GM12878 (cell line): ENCODE measurements around the gene ZNF486. TPM values are rescaled to one million over a fixed set of nuclear protein-coding genes. Genes with fewer than 3 reads are reported as not detected.
A peak's percentile ranks its signal among the peaks of the same experiment; 100 is the strongest.
"Not testable (repeated sequence)": the region's sequence is repeated elsewhere in the genome, so short reads cannot be mapped to it uniquely, and the experiment has no call there.

Experiments used
- ATAC-seq: fragments of 200-7000 bp; cut with Tn5 transposase; 3 replicates; pipeline ENCODE4 v1.9.1; 2020; ENCODE audit warnings: mild to moderate bottlenecking, moderate library complexity
- BruUV-seq: library from RNA; stranded (reverse); fragments of 400-500 nt; replicated peaks from 2 replicates; lab custom pipeline; 2021; lab: Mats Ljungman, UMichigan
- CTCF ChIA-PET: fragments of 300-600 bp; sonication (Branson Sonifier 250); formaldehyde crosslinking; extraction: SDS; loops from one replicate; lab custom pipeline; 2021; ENCODE audit warnings: inconsistent platforms; lab: Yijun Ruan, JAX
- POLR2A ChIA-PET: fragments of 350-600 bp; formaldehyde crosslinking; extraction: SDS; loops from one replicate; lab custom pipeline; 2021; ENCODE audit warnings: inconsistent platforms; lab: Charles Lee
- RAD21 ChIA-PET: fragments of 300-600 bp; sonication (Branson Sonifier 250); formaldehyde crosslinking; loops from one replicate; lab custom pipeline; 2023; ENCODE audit warnings: antibody characterized with exemption; ENCODE audit not compliant: unreplicated experiment; lab: Charles Lee
- SMC1A ChIA-PET: fragments of 300-600 bp; sonication (Branson Sonifier 250); formaldehyde crosslinking; loops from one replicate; lab custom pipeline; 2023; ENCODE audit not compliant: unreplicated experiment, uncharacterized antibody; lab: Charles Lee
- DNase-seq: peaks from one replicate; pipeline ENCODE4 v3.0.0-alpha.2; 2011; ENCODE audit warnings: low read depth, low spot score
- FAIRE-seq: peaks from 3 replicates; lab custom pipeline; 2011; peaks lifted over from hg19 to GRCh38; lab: Jason Lieb, UNC
- H2AFZ ChIP-seq: 2 replicates; pipeline ENCODE4 v1.6.0; 2011; ENCODE audit warnings: low read depth, low read length, control low read depth; ENCODE audit not compliant: control insufficient read depth
- H3K27ac ChIP-seq: 2 replicates; pipeline ENCODE4 v1.5.1; 2011; ENCODE audit warnings: control low read depth; ENCODE audit not compliant: control insufficient read depth, insufficient read depth
- H3K27me3 ChIP-seq, 2 experiments: replicated peaks in 1 of 2; 2 replicates each; pipeline versions ENCODE4 v1.6.0 to v1.6.1; 2011; ENCODE audit warnings: low read length in 1 of 2; ENCODE audit not compliant: control insufficient read depth in 2 of 2, insufficient read depth in 2 of 2
- H3K36me3 ChIP-seq, 2 experiments: 2 replicates each; pipeline ENCODE4 v1.5.1; 2011; ENCODE audit warnings: low read length in 1 of 2; ENCODE audit not compliant: control insufficient read depth in 2 of 2, insufficient read depth in 2 of 2
- H3K4me1 ChIP-seq: 2 replicates; pipeline ENCODE4 v1.6.1; 2011; ENCODE audit warnings: mild to moderate bottlenecking, low read length, moderate library complexity, mixed read lengths; ENCODE audit not compliant: control insufficient read depth, insufficient read depth
- H3K4me2 ChIP-seq: 2 replicates; pipeline ENCODE4 v1.6.0; 2011; ENCODE audit warnings: control low read depth; ENCODE audit not compliant: control insufficient read depth, insufficient read depth
- H3K4me3 ChIP-seq: fragments of 200-600 bp; sonication (generic); 2 replicates; pipeline ENCODE4 v1.5.1; 2016
- H3K79me2 ChIP-seq: 2 replicates; pipeline ENCODE4 v1.6.0; 2011; ENCODE audit warnings: low read length; ENCODE audit not compliant: control insufficient read depth, insufficient read depth
- H3K9ac ChIP-seq: 2 replicates; pipeline ENCODE4 v1.8.0; 2011; ENCODE audit warnings: low read length, control low read depth, mixed read lengths; ENCODE audit not compliant: control insufficient read depth, insufficient read depth
- H3K9me3 ChIP-seq: replicated peaks from 3 replicates; pipeline ENCODE4 v1.5.1; 2011; ENCODE audit warnings: mild to moderate bottlenecking, low read length; ENCODE audit not compliant: control insufficient read depth, insufficient read depth
- H4K20me1 ChIP-seq: 2 replicates; pipeline ENCODE4 v1.6.0; 2011; ENCODE audit not compliant: control insufficient read depth, insufficient read depth
- SMC3 ChIP-seq: IDR thresholded peaks from 2 replicates; pipeline ENCODE4 v1.6.1; 2011; ENCODE audit warnings: low read length, improper control_type of control experiment, borderline replicate concordance
- ZNF274 ChIP-seq: IDR thresholded peaks from one replicate; pipeline ENCODE4 v1.8.0; 2011; ENCODE audit not compliant: insufficient read length, insufficient read depth
- WGBS: methylation state at CpG from one replicate; pipeline ENCODE4 v1.1.6; 2016; ENCODE audit warnings: low lambda C conversion rate; ENCODE audit not compliant: insufficient replicate concordance, insufficient coverage; ENCODE audit errors: missing lambda C conversion rate; 5-methylcytosine and 5-hydroxymethylcytosine counted together
- in situ Hi-C: fragments of 300-500 bp; cut with MboI; formaldehyde crosslinking; loops from 9 replicates; pipeline ENCODE4 v1.14.3; 2018; ENCODE audit warnings: mixed read lengths
- intact Hi-C: fragments of 100-400 bp; cut with micrococcal nuclease; formaldehyde crosslinking; loops from one replicate; pipeline ENCODE4 v1.14.2; 2022; ENCODE audit not compliant: unreplicated experiment
- polyA plus RNA-seq, 11 experiments: library from polyadenylated mRNA; depleted of rRNA in 4 of 11; unstranded in 6 of 11; stranded (reverse) in 5 of 11; fragments of >200 nt; fragmentation: Nextera tagmentation in 4 of 11; fragmentation: Illumina TruSeq in 1 of 11; extraction: Ambion mirVana in 4 of 11; extraction: Trizol in 1 of 11; gene quantifications; 1 replicate in 1 of 11; 2 replicates in 10 of 11; pipeline versions ENCODE4 v1.2.1 to v1.2.3, GENCODE V29; 2011 to 2016; ENCODE audit warnings: inconsistent platforms in 2 of 11, missing spikeins in 2 of 11, low read depth in 1 of 11
- total RNA-seq, 4 experiments: library from RNA; depleted of rRNA in 3 of 4; stranded (reverse); fragments of >200 nt in 3 of 4; fragmentation: Illumina TruSeq in 1 of 4; extraction: Trizol in 1 of 4; gene quantifications; 2 replicates each; pipeline versions ENCODE4 v1.2.1 to v1.2.3, GENCODE V29; 2013 to 2021

ZNF486 gene
- total and polyA plus RNA-seq, 10 of the 15 experiments (the other 5 are each of a cell fraction or from before 2014, with no cell fraction given): 0.02 to 1.0 (median 0.09) TPM; not detected in 1

DNA sequence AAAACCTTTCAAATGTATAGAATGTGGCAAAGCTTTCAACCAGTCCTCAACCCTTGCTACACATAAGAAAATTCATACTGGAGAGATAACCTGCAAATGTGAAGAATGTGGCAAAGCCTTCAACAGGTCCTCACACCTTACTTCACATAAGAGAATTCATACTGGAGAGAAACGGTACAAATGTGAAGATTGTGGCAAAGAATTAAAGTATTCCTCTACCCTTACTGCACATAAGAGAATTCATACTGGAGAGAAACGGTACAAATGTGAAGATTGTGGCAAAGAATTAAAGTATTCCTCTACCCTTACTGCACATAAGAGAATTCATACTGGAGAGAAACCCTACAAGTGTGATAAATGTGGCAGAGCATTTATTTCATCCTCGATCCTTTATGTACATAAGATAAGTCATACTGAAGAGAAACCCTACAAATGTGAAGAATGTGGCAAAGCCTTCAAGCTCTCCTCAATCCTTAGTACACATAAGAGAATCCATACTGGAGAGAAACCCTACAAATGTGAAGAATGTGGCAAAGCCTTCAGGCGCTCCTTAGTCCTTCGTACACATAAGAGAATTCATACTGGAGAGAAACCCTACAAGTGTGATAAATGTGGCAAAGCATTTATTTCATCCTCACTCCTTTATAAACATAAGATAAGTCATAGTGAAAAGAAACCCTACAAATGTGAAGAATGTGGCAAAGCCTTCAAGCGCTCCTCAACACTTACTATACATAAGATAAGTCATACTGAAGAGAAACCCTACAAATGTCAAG lies 48.8 kb upstream of the ZNF486 start:
- H3K4me2 ChIP-seq, H3K4me1 ChIP-seq, H3K4me3 ChIP-seq, SMC1A ChIA-PET, ATAC-seq, DNase-seq, H4K20me1 ChIP-seq, RAD21 ChIA-PET, POLR2A ChIA-PET, intact Hi-C loops, H3K27ac ChIP-seq, H3K9me3 ChIP-seq, H3K27me3 ChIP-seq, H2AFZ ChIP-seq, H3K36me3 ChIP-seq, H3K79me2 ChIP-seq, in situ Hi-C loops, H3K9ac ChIP-seq, BruUV-seq: not testable (repeated sequence)
- CTCF ChIA-PET: interaction anchor here (0.6 kb wide), 1 partner anchor 145 kb away, joined by 3 read pairs; no protein-coding TSS in a partner anchor
- peak; percentile 68 for TF ChIP-seq ZNF274
- peak; percentile 61 for FAIRE-seq
- 98% methylated on average over 6 of the region's 6 CpGs for WGBS

DNA sequence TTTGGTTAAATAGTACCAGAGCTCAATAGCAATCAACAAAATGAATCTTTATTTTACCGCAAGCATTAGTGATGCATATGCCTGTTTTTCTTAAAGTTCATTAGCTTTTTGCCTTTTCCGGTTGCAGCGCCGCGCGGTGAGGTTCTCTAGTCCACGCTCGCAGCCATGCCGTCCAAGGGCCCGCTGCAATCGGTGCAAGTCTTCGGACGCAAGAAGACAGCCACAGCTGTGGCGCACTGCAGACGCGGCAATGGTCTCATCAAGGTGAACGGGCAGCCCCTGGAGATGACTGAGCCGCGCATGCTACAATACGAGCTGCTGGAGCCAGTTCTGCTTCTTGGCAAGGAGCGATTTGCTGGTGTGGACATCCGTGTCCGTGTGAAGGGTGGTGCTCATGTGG lies 42.1 kb upstream of the ZNF486 start:
- Histone ChIP-seq H3K4me1 (no peaks in the 10 kb centered on the region), H3K36me3 (no peaks in the 10 kb centered on the region), H3K4me3 (no peak overlapping the region), H3K27me3 (no peaks in the 10 kb centered on the region), H3K79me2 (no peaks in the 10 kb centered on the region), H3K9me3 (peaks cover 1% of the 10 kb centered on the region; the same call in 1 of the 3 replicates), H3K4me2 (no peak overlapping the region), H4K20me1 (no peaks in the 10 kb centered on the region), H2AFZ (no peak overlapping the region), H3K27ac (no peak overlapping the region), H3K9ac (no peak overlapping the region)
- ChIA-PET SMC1A (no interaction called here), POLR2A (no interaction called here), RAD21 (no interaction called here), CTCF (no interaction called here)
- intact Hi-C loops: no loop called here
- FAIRE-seq (no peak), DNase-seq (no peak), ATAC-seq (no peak)
- no peak for TF ChIP-seq SMC3
- TF ChIP-seq, all 136 proteins: peak for 0
- 98% methylated on average over 23 of the region's 23 CpGs for WGBS
- in situ Hi-C loops: no loop called here
- BruUV-seq: no TSS peak

DNA sequence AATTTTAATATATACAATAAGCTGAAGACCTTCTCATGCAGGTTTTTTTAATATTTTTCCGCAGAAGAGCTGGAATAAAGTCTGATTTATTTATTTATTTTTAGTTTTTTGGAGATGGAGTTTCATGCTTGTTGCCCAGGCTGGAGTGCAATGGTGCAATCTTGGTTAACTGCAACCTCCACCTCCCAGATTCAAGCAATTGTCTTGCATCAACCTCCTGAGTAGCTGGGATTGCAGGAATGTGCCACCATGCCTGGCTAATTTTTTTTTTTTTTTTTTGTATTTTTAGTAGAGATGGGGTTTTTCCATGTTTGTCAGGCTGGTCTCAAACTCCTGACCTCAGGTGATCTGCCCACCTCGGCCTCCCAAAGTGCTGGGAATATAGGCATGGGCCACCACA lies 34.1 kb upstream of the ZNF486 start:
- H3K4me3 ChIP-seq, BruUV-seq, POLR2A ChIA-PET, in situ Hi-C loops, H3K79me2 ChIP-seq, intact Hi-C loops, H3K9me3 ChIP-seq, H2AFZ ChIP-seq, FAIRE-seq, H3K9ac ChIP-seq, H4K20me1 ChIP-seq, DNase-seq, H3K27ac ChIP-seq, H3K36me3 ChIP-seq, SMC1A ChIA-PET, H3K4me1 ChIP-seq, RAD21 ChIA-PET, ATAC-seq, H3K27me3 ChIP-seq, H3K4me2 ChIP-seq: not testable (repeated sequence)
- 79% methylated on average over 2 of the region's 2 CpGs for WGBS
- CTCF ChIA-PET: interaction anchor here (1.0 kb wide), 1 partner anchor 601 kb away, joined by 3 read pairs; no protein-coding TSS in a partner anchor
